ENCODE measurements around the gene CARD11.
A peak's percentile ranks its signal among the peaks of the same experiment; 100 is the strongest.

CARD11 gene

GRCh38 chr7:3043544-3044371 lies at the start of gene CARD11:
Gene CARD11 (minus strand): TSS chr7:3043867. CDS start chr7:2958506, 85,361 bp downstream.
- H3K27ac ChIP-seq: no peak within 1 kb of the TSS
- TF ChIP-seq CTCF (conservative IDR thresholded peaks at IDR 0.05) (no peak), ZFX (IDR thresholded peaks at IDR 0.05) (no peak)

- H3K27ac ChIP-seq: no peak overlapping the region
- no peak for TF ChIP-seq ZFX (IDR thresholded peaks at IDR 0.05)
Measured at GRCh38 chr7:3092468-3092867, 48.8 kb upstream of the CARD11 start.

- no peak overlapping the region for H3K27ac ChIP-seq
- TF ChIP-seq ZFX (IDR thresholded peaks at IDR 0.05): no peak
- TF ChIP-seq CTCF (conservative IDR thresholded peaks at IDR 0.05): no peak
Measured at GRCh38 chr7:3091631-3092030, 48.0 kb upstream of the CARD11 start.

GRCh38 chr7:3089493-3089892 lies 45.8 kb upstream of the CARD11 start:
- no peak for TF ChIP-seq ZFX (IDR thresholded peaks at IDR 0.05)
- peak; percentile 53 for TF ChIP-seq CTCF (conservative IDR thresholded peaks at IDR 0.05)
- no peak overlapping the region for H3K27ac ChIP-seq

- no peak overlapping the region for H3K27ac ChIP-seq
- TF ChIP-seq ZFX (IDR thresholded peaks at IDR 0.05): no peak
- no peak for TF ChIP-seq CTCF (conservative IDR thresholded peaks at IDR 0.05)
Measured at GRCh38 chr7:3087243-3087755, 43.6 kb upstream of the CARD11 start.

- TF ChIP-seq CTCF (conservative IDR thresholded peaks at IDR 0.05): no peak
- no peak for TF ChIP-seq ZFX (IDR thresholded peaks at IDR 0.05)
- no peak overlapping the region for H3K27ac ChIP-seq
Measured at GRCh38 chr7:3083350-3083749, 39.7 kb upstream of the CARD11 start.

GRCh38 chr7:3082831-3083230 lies 39.2 kb upstream of the CARD11 start:
- H3K27ac ChIP-seq: no peak overlapping the region
- TF ChIP-seq CTCF (conservative IDR thresholded peaks at IDR 0.05) (no peak), ZFX (IDR thresholded peaks at IDR 0.05) (no peak)

GRCh38 chr7:3082386-3082785 lies 38.7 kb upstream of the CARD11 start:
- H3K27ac ChIP-seq: no peak overlapping the region
- TF ChIP-seq ZFX (IDR thresholded peaks at IDR 0.05): no peak
- TF ChIP-seq CTCF (conservative IDR thresholded peaks at IDR 0.05): no peak
